Measurements from ENCODE around the gene CFDP1. TPM values are rescaled to one million over a fixed set of nuclear protein-coding genes. Genes with fewer than 3 reads are reported as not detected.
A peak's percentile ranks its signal among the peaks of the same experiment; 100 is the strongest.

The CFDP1 gene
- total RNA-seq, 1 experiment from 2014 or later, result 50.3 TPM

GRCh38 chr16:75317532-75317931, 115.8 kb downstream of the CFDP1 start:
- Histone ChIP-seq H3K27me3 (no peaks in the 10 kb centered on the region), H3K4me1 (peaks cover 12% of the 10 kb centered on the region), H3K27ac (no peak overlapping the region), H3K9me3 (replicated peaks) (no peaks in the 10 kb centered on the region), H3K4me3 (no peak overlapping the region), H3K36me3 (no peaks in the 10 kb centered on the region)
- no peak for DNase-seq

GRCh38 chr16:75317101-75317522, 116.2 kb downstream of the CFDP1 start:
- no peak for DNase-seq
- Histone ChIP-seq H3K9me3 (replicated peaks) (no peaks in the 10 kb centered on the region), H3K4me3 (no peak overlapping the region), H3K4me1 (peaks cover 12% of the 10 kb centered on the region), H3K27me3 (no peaks in the 10 kb centered on the region), H3K27ac (no peak overlapping the region), H3K36me3 (no peaks in the 10 kb centered on the region)

GRCh38 chr16:75315539-75316306, 117.6 kb downstream of the CFDP1 start:
- Histone ChIP-seq H3K4me1 (peaks cover 12% of the 10 kb centered on the region), H3K9me3 (replicated peaks) (no peaks in the 10 kb centered on the region), H3K36me3 (no peaks in the 10 kb centered on the region), H3K27me3 (no peaks in the 10 kb centered on the region), H3K27ac (no peak overlapping the region), H3K4me3 (no peak overlapping the region)
- DNase-seq, result no peak

GRCh38 chr16:75312875-75313274, 120.4 kb downstream of the CFDP1 start:
- H3K27ac ChIP-seq, result no peak overlapping the region
- DNase-seq, result no peak
- H3K9me3 ChIP-seq (replicated peaks), result no peaks in the 10 kb centered on the region
- H3K4me1 ChIP-seq, result no peaks in the 10 kb centered on the region
- no peaks in the 10 kb centered on the region for H3K27me3 ChIP-seq
- no peaks in the 10 kb centered on the region for H3K36me3 ChIP-seq
- no peak overlapping the region for H3K4me3 ChIP-seq

GRCh38 chr16:75311383-75311938, 121.8 kb downstream of the CFDP1 start:
- no peak overlapping the region for H3K27ac ChIP-seq
- H3K27me3 ChIP-seq, result no peaks in the 10 kb centered on the region
- no peaks in the 10 kb centered on the region for H3K9me3 ChIP-seq (replicated peaks)
- DNase-seq, result no peak
- no peaks in the 10 kb centered on the region for H3K4me1 ChIP-seq
- no peak overlapping the region for H3K4me3 ChIP-seq
- no peaks in the 10 kb centered on the region for H3K36me3 ChIP-seq

- no peak for DNase-seq
- no peaks in the 10 kb centered on the region for H3K27me3 ChIP-seq
- H3K4me3 ChIP-seq, result no peak overlapping the region
- H3K36me3 ChIP-seq, result no peaks in the 10 kb centered on the region
- no peak overlapping the region for H3K27ac ChIP-seq
- no peaks in the 10 kb centered on the region for H3K9me3 ChIP-seq (replicated peaks)
- H3K4me1 ChIP-seq, result peaks cover 4% of the 10 kb centered on the region
Observed at GRCh38 chr16:75310541-75310940, 122.8 kb downstream of the CFDP1 start.

GRCh38 chr16:75309899-75310430, 123.3 kb downstream of the CFDP1 start:
- no peak for DNase-seq
- Histone ChIP-seq H3K4me3 (no peak overlapping the region), H3K27me3 (no peaks in the 10 kb centered on the region), H3K9me3 (replicated peaks) (no peaks in the 10 kb centered on the region), H3K4me1 (peaks cover 10% of the 10 kb centered on the region), H3K36me3 (no peaks in the 10 kb centered on the region), H3K27ac (no peak overlapping the region)

- H3K27ac ChIP-seq, result no peak overlapping the region
- no peaks in the 10 kb centered on the region for H3K27me3 ChIP-seq
- H3K36me3 ChIP-seq, result no peaks in the 10 kb centered on the region
- no peak overlapping the region for H3K4me3 ChIP-seq
- DNase-seq, result no peak
- H3K9me3 ChIP-seq (replicated peaks), result no peaks in the 10 kb centered on the region
- H3K4me1 ChIP-seq, result peaks cover 16% of the 10 kb centered on the region
Observed at GRCh38 chr16:75309156-75309555, 124.1 kb downstream of the CFDP1 start.

- Histone ChIP-seq H3K27ac (no peak overlapping the region), H3K27me3 (no peaks in the 10 kb centered on the region), H3K9me3 (replicated peaks) (no peaks in the 10 kb centered on the region), H3K4me3 (no peak overlapping the region), H3K4me1 (peaks cover 16% of the 10 kb centered on the region), H3K36me3 (no peaks in the 10 kb centered on the region)
- no peak for DNase-seq
Observed at GRCh38 chr16:75308011-75308410, 125.3 kb downstream of the CFDP1 start.

GRCh38 chr16:75307506-75307905, 125.8 kb downstream of the CFDP1 start:
- Histone ChIP-seq H3K9me3 (replicated peaks) (no peaks in the 10 kb centered on the region), H3K4me3 (no peak overlapping the region), H3K4me1 (peaks cover 16% of the 10 kb centered on the region), H3K27ac (no peak overlapping the region), H3K36me3 (no peaks in the 10 kb centered on the region), H3K27me3 (no peaks in the 10 kb centered on the region)
- no peak for DNase-seq

- no peaks in the 10 kb centered on the region for H3K36me3 ChIP-seq
- H3K27me3 ChIP-seq, result no peaks in the 10 kb centered on the region
- no peak for DNase-seq
- peaks cover 16% of the 10 kb centered on the region for H3K4me1 ChIP-seq
- H3K4me3 ChIP-seq, result no peak overlapping the region
- no peak overlapping the region; the same call in 1 of the 2 replicates for H3K27ac ChIP-seq
- H3K9me3 ChIP-seq (replicated peaks), result no peaks in the 10 kb centered on the region
Observed at GRCh38 chr16:75306099-75306762, 127.1 kb downstream of the CFDP1 start.

GRCh38 chr16:75305364-75306098, 127.8 kb downstream of the CFDP1 start:
- Histone ChIP-seq H3K9me3 (replicated peaks) (no peaks in the 10 kb centered on the region), H3K27ac (peak overlapping the region; percentile 28; the same call in 1 of the 2 replicates), H3K27me3 (no peaks in the 10 kb centered on the region), H3K4me1 (peaks cover 16% of the 10 kb centered on the region), H3K36me3 (no peaks in the 10 kb centered on the region), H3K4me3 (no peak overlapping the region)
- DNase-seq, result peak; percentile 48 to 58

GRCh38 chr16:75304521-75305363, 128.6 kb downstream of the CFDP1 start:
- no peaks in the 10 kb centered on the region for H3K36me3 ChIP-seq
- H3K4me1 ChIP-seq, result peaks cover 16% of the 10 kb centered on the region
- H3K27ac ChIP-seq, result peak overlapping the region; percentile 28; the same call in 1 of the 2 replicates
- H3K9me3 ChIP-seq (replicated peaks), result no peaks in the 10 kb centered on the region
- no peak overlapping the region for H3K4me3 ChIP-seq
- no peak for DNase-seq
- H3K27me3 ChIP-seq, result no peaks in the 10 kb centered on the region

GRCh38 chr16:75301804-75302203, 131.5 kb downstream of the CFDP1 start:
- Histone ChIP-seq H3K4me3 (no peak overlapping the region), H3K36me3 (no peaks in the 10 kb centered on the region), H3K4me1 (peaks cover 16% of the 10 kb centered on the region), H3K27me3 (no peaks in the 10 kb centered on the region), H3K27ac (no peak overlapping the region), H3K9me3 (replicated peaks) (no peaks in the 10 kb centered on the region)
- DNase-seq, result no peak
